GM12878 (cell line): Measurements from ENCODE around the gene AGAP1. TPM values are rescaled to one million over a fixed set of nuclear protein-coding genes. Genes with fewer than 3 reads are reported as not detected.

Experiments
- ATAC-seq: fragments of 200-7000 bp; cut with Tn5 transposase; 3 replicates; pipeline ENCODE4 v1.9.1; 2020; ENCODE audit warnings: mild to moderate bottlenecking, moderate library complexity
- BruUV-seq: library from RNA; stranded (reverse); fragments of 400-500 nt; replicated peaks from 2 replicates; lab custom pipeline; 2021; lab: Mats Ljungman, UMichigan
- CTCF ChIA-PET: fragments of 300-600 bp; sonication (Branson Sonifier 250); formaldehyde crosslinking; extraction: SDS; loops from one replicate; lab custom pipeline; 2021; ENCODE audit warnings: inconsistent platforms; lab: Yijun Ruan, JAX
- POLR2A ChIA-PET: fragments of 350-600 bp; formaldehyde crosslinking; extraction: SDS; loops from one replicate; lab custom pipeline; 2021; ENCODE audit warnings: inconsistent platforms; lab: Charles Lee
- RAD21 ChIA-PET: fragments of 300-600 bp; sonication (Branson Sonifier 250); formaldehyde crosslinking; loops from one replicate; lab custom pipeline; 2023; ENCODE audit warnings: antibody characterized with exemption; ENCODE audit not compliant: unreplicated experiment; lab: Charles Lee
- SMC1A ChIA-PET: fragments of 300-600 bp; sonication (Branson Sonifier 250); formaldehyde crosslinking; loops from one replicate; lab custom pipeline; 2023; ENCODE audit not compliant: unreplicated experiment, uncharacterized antibody; lab: Charles Lee
- DNase-seq: peaks from one replicate; pipeline ENCODE4 v3.0.0-alpha.2; 2011; ENCODE audit warnings: low read depth, low spot score
- FAIRE-seq: peaks from 3 replicates; lab custom pipeline; 2011; peaks lifted over from hg19 to GRCh38; lab: Jason Lieb, UNC
- H2AFZ ChIP-seq: 2 replicates; pipeline ENCODE4 v1.6.0; 2011; ENCODE audit warnings: low read depth, low read length, control low read depth; ENCODE audit not compliant: control insufficient read depth
- H3K27ac ChIP-seq: 2 replicates; pipeline ENCODE4 v1.5.1; 2011; ENCODE audit warnings: control low read depth; ENCODE audit not compliant: control insufficient read depth, insufficient read depth
- H3K27me3 ChIP-seq, 2 experiments: replicated peaks in 1 of 2; 2 replicates each; pipeline versions ENCODE4 v1.6.0 to v1.6.1; 2011; ENCODE audit warnings: low read length in 1 of 2; ENCODE audit not compliant: control insufficient read depth in 2 of 2, insufficient read depth in 2 of 2
- H3K36me3 ChIP-seq, 2 experiments: 2 replicates each; pipeline ENCODE4 v1.5.1; 2011; ENCODE audit warnings: low read length in 1 of 2; ENCODE audit not compliant: control insufficient read depth in 2 of 2, insufficient read depth in 2 of 2
- H3K4me1 ChIP-seq: 2 replicates; pipeline ENCODE4 v1.6.1; 2011; ENCODE audit warnings: mild to moderate bottlenecking, low read length, moderate library complexity, mixed read lengths; ENCODE audit not compliant: control insufficient read depth, insufficient read depth
- H3K4me2 ChIP-seq: 2 replicates; pipeline ENCODE4 v1.6.0; 2011; ENCODE audit warnings: control low read depth; ENCODE audit not compliant: control insufficient read depth, insufficient read depth
- H3K4me3 ChIP-seq: fragments of 200-600 bp; sonication (generic); 2 replicates; pipeline ENCODE4 v1.5.1; 2016
- H3K79me2 ChIP-seq: 2 replicates; pipeline ENCODE4 v1.6.0; 2011; ENCODE audit warnings: low read length; ENCODE audit not compliant: control insufficient read depth, insufficient read depth
- H3K9ac ChIP-seq: 2 replicates; pipeline ENCODE4 v1.8.0; 2011; ENCODE audit warnings: low read length, control low read depth, mixed read lengths; ENCODE audit not compliant: control insufficient read depth, insufficient read depth
- H3K9me3 ChIP-seq: replicated peaks from 3 replicates; pipeline ENCODE4 v1.5.1; 2011; ENCODE audit warnings: mild to moderate bottlenecking, low read length; ENCODE audit not compliant: control insufficient read depth, insufficient read depth
- H4K20me1 ChIP-seq: 2 replicates; pipeline ENCODE4 v1.6.0; 2011; ENCODE audit not compliant: control insufficient read depth, insufficient read depth
- ASH2L ChIP-seq: fragments of 300-600, 200-600 bp; sonication (generic); IDR thresholded peaks from 2 replicates; pipeline ENCODE4 v1.6.1; 2017; ENCODE audit warnings: low read depth, mild to moderate bottlenecking, borderline replicate concordance
- CEBPZ ChIP-seq: fragments of 150-350 bp; IDR thresholded peaks from 2 replicates; pipeline ENCODE4 v1.6.1; 2016; ENCODE audit warnings: low read depth, low read length
- LARP7 ChIP-seq: fragments of 450-650 bp; IDR thresholded peaks from 2 replicates; pipeline ENCODE4 v1.6.1; 2017; ENCODE audit warnings: mild to moderate bottlenecking
- SKIL ChIP-seq: fragments of 450-650 bp; IDR thresholded peaks from 2 replicates; pipeline ENCODE4 v1.6.1; 2017; ENCODE audit warnings: mild to moderate bottlenecking, low read depth, inconsistent platforms; ENCODE audit not compliant: poor library complexity, severe bottlenecking
- TCF7 ChIP-seq: IDR thresholded peaks from 2 replicates; pipeline ENCODE4 v1.6.1; 2014; ENCODE audit warnings: antibody characterized with exemption, borderline replicate concordance
- ZNF592 ChIP-seq: fragments of 450-650 bp; IDR thresholded peaks from 2 replicates; pipeline ENCODE4 v1.6.1; 2017; ENCODE audit warnings: mild to moderate bottlenecking, moderate library complexity
- ZSCAN29 ChIP-seq: fragments of 450-650 bp; IDR thresholded peaks from 2 replicates; pipeline ENCODE4 v1.6.1; 2017; ENCODE audit warnings: mild to moderate bottlenecking, moderate library complexity
- WGBS: methylation state at CpG from one replicate; pipeline ENCODE4 v1.1.6; 2016; ENCODE audit warnings: low lambda C conversion rate; ENCODE audit not compliant: insufficient replicate concordance, insufficient coverage; ENCODE audit errors: missing lambda C conversion rate; 5-methylcytosine and 5-hydroxymethylcytosine counted together
- in situ Hi-C: fragments of 300-500 bp; cut with MboI; formaldehyde crosslinking; loops from 9 replicates; pipeline ENCODE4 v1.14.3; 2018; ENCODE audit warnings: mixed read lengths
- intact Hi-C: fragments of 100-400 bp; cut with micrococcal nuclease; formaldehyde crosslinking; loops from one replicate; pipeline ENCODE4 v1.14.2; 2022; ENCODE audit not compliant: unreplicated experiment
- polyA plus RNA-seq, 11 experiments: library from polyadenylated mRNA; depleted of rRNA in 4 of 11; unstranded in 6 of 11; stranded (reverse) in 5 of 11; fragments of >200 nt; fragmentation: Nextera tagmentation in 4 of 11; fragmentation: Illumina TruSeq in 1 of 11; extraction: Ambion mirVana in 4 of 11; extraction: Trizol in 1 of 11; gene quantifications; 1 replicate in 1 of 11; 2 replicates in 10 of 11; pipeline versions ENCODE4 v1.2.1 to v1.2.3, GENCODE V29; 2011 to 2016; ENCODE audit warnings: inconsistent platforms in 2 of 11, missing spikeins in 2 of 11, low read depth in 1 of 11
- total RNA-seq, 4 experiments: library from RNA; depleted of rRNA in 3 of 4; stranded (reverse); fragments of >200 nt in 3 of 4; fragmentation: Illumina TruSeq in 1 of 4; extraction: Trizol in 1 of 4; gene quantifications; 2 replicates each; pipeline versions ENCODE4 v1.2.1 to v1.2.3, GENCODE V29; 2013 to 2021

The AGAP1 gene
- total and polyA plus RNA-seq, 10 of the 15 experiments (the other 5 are each of a cell fraction or from before 2014, with no cell fraction given), result 0.05 to 0.15 (median 0.06) TPM; not detected in 7

GRCh38 chr2:235923859-235924674 lies 430.2 kb downstream of the AGAP1 start (continued):
- TF ChIP-seq ZNF592 (no peak), SKIL (no peak), ASH2L (no peak)

- no peaks in the 10 kb centered on the region for H3K79me2 ChIP-seq
- intact Hi-C loops, result no loop called here
- DNase-seq (peak; percentile 1), ATAC-seq (no peak), FAIRE-seq (no peak)
- TF ChIP-seq LARP7, result no peak
- no peak for TF ChIP-seq ZSCAN29
- no peak for TF ChIP-seq TCF7
- no peak for TF ChIP-seq CEBPZ
- ChIA-PET CTCF (no interaction called here), POLR2A (no interaction called here), RAD21 (no interaction called here), SMC1A (no interaction called here)
- in situ Hi-C loops, result no loop called here
- BruUV-seq, result no TSS peak
- H4K20me1 ChIP-seq, result no peaks in the 10 kb centered on the region; the same call in 1 of the 2 replicates
- H3K27ac ChIP-seq, result no peak overlapping the region
- peaks cover 0 to 3% of the 10 kb centered on the region in 2 experiments; a peak in 2 of 4 replicates for H3K27me3 ChIP-seq
- H3K9ac ChIP-seq, result no peak overlapping the region
- 0% methylated on average over 4 of the region's 4 CpGs for WGBS
- no peaks in the 10 kb centered on the region for H3K36me3 ChIP-seq
- H3K4me3 ChIP-seq, result no peak overlapping the region
- no peaks in the 10 kb centered on the region; the same call in 2 of the 3 replicates for H3K9me3 ChIP-seq
- no peaks in the 10 kb centered on the region for H3K4me1 ChIP-seq
- no peak overlapping the region for H3K4me2 ChIP-seq
- no peak overlapping the region for H2AFZ ChIP-seq
Measured at GRCh38 chr2:235924675-235925063, 430.8 kb downstream of the AGAP1 start.
